Measurements from ENCODE around the gene LMOD3. TPM values are rescaled to one million over a fixed set of nuclear protein-coding genes. Genes with fewer than 3 reads are reported as not detected.

LMOD3 gene
- total RNA-seq, 1 donor from 2014 or later: 154 TPM

GRCh38 chr3:69145688-69146087 lies 23.3 kb upstream of the LMOD3 start:
- H3K36me3 ChIP-seq: no peaks in the 10 kb centered on the region
- H3K4me3 ChIP-seq: no peak overlapping the region
- H3K27ac ChIP-seq (replicated peaks): no peak overlapping the region
- no peaks in the 10 kb centered on the region for H3K9me3 ChIP-seq (replicated peaks)
- no peak for TF ChIP-seq CTCF (IDR thresholded peaks at IDR 0.05; ENCODE audit: borderline replicate concordance)
- H3K27me3 ChIP-seq (ENCODE audit: low read depth): no peaks in the 10 kb centered on the region
- no peak for DNase-seq
- peaks cover 4% of the 10 kb centered on the region for H3K4me1 ChIP-seq
- intact Hi-C loops (cut with micrococcal nuclease): no loop called here

- Histone ChIP-seq H3K9me3 (replicated peaks) (no peaks in the 10 kb centered on the region), H3K4me3 (no peak overlapping the region), H3K4me1 (peaks cover 4% of the 10 kb centered on the region), H3K27ac (replicated peaks) (no peak overlapping the region), H3K36me3 (no peaks in the 10 kb centered on the region), H3K27me3 (ENCODE audit: low read depth) (no peaks in the 10 kb centered on the region)
- TF ChIP-seq CTCF (IDR thresholded peaks at IDR 0.05; ENCODE audit: borderline replicate concordance): no peak
- intact Hi-C loops (cut with micrococcal nuclease): no loop called here
- no peak for DNase-seq
Measured at GRCh38 chr3:69144631-69145245, 22.3 kb upstream of the LMOD3 start.

- TF ChIP-seq CTCF (IDR thresholded peaks at IDR 0.05; ENCODE audit: borderline replicate concordance): no peak
- intact Hi-C loops (cut with micrococcal nuclease): no loop called here
- H3K27me3 ChIP-seq (ENCODE audit: low read depth): no peaks in the 10 kb centered on the region
Measured at GRCh38 chr3:69143612-69144011, 21.2 kb upstream of the LMOD3 start.

GRCh38 chr3:69142797-69143454 lies 20.5 kb upstream of the LMOD3 start:
- no peak for TF ChIP-seq CTCF (IDR thresholded peaks at IDR 0.05; ENCODE audit: borderline replicate concordance)
- no peak overlapping the region for H3K4me3 ChIP-seq
- peaks cover 4% of the 10 kb centered on the region for H3K4me1 ChIP-seq
- H3K27ac ChIP-seq (replicated peaks): no peak overlapping the region
- H3K9me3 ChIP-seq (replicated peaks): no peaks in the 10 kb centered on the region
- no peak for DNase-seq
- intact Hi-C loops (cut with micrococcal nuclease): no loop called here
- no peaks in the 10 kb centered on the region for H3K27me3 ChIP-seq (ENCODE audit: low read depth)
- no peaks in the 10 kb centered on the region for H3K36me3 ChIP-seq

More at GRCh38 chr3:69143612-69144011, 21.2 kb upstream of the LMOD3 start:
- Histone ChIP-seq H3K4me3 (no peak overlapping the region), H3K9me3 (replicated peaks) (no peaks in the 10 kb centered on the region), H3K4me1 (peaks cover 4% of the 10 kb centered on the region), H3K27ac (replicated peaks) (no peak overlapping the region), H3K36me3 (no peaks in the 10 kb centered on the region)
- DNase-seq: no peak

GRCh38 chr3:69142090-69142489 lies 19.7 kb upstream of the LMOD3 start:
- DNase-seq: no peak
- no peaks in the 10 kb centered on the region for H3K9me3 ChIP-seq (replicated peaks)
- no peak overlapping the region for H3K27ac ChIP-seq (replicated peaks)
- intact Hi-C loops (cut with micrococcal nuclease): no loop called here
- H3K4me3 ChIP-seq: no peak overlapping the region
- H3K36me3 ChIP-seq: no peaks in the 10 kb centered on the region
- no peaks in the 10 kb centered on the region for H3K27me3 ChIP-seq (ENCODE audit: low read depth)
- peaks cover 4% of the 10 kb centered on the region for H3K4me1 ChIP-seq
- no peak for TF ChIP-seq CTCF (IDR thresholded peaks at IDR 0.05; ENCODE audit: borderline replicate concordance)

Measured in left ventricle myocardium inferior (tissue), 1 donor.